HCT116 (cell line): ENCODE data around the gene DOCK3.
"Not testable (repeated sequence)": the region's sequence is repeated elsewhere in the genome, so short reads cannot be mapped to it uniquely, and the experiment has no call there.

Source experiments
- POLR2A ChIP-seq: IDR thresholded peaks from 2 replicates; pipeline ENCODE4 v1.7.0; 2011; ENCODE audit warnings: borderline replicate concordance; ENCODE audit not compliant: insufficient read depth, insufficient read length; ENCODE audit errors: extremely low read depth
- SRF ChIP-seq: IDR thresholded peaks from 2 replicates; pipeline ENCODE4 v1.6.1; 2012; ENCODE audit warnings: low read depth
- TF ChIP-seq, protein P1 (sequence below), 3 experiments: fragments of 200-600 bp in 1 of 3; sonication (generic) in 1 of 3; IDR thresholded peaks in 2 of 3; conservative IDR thresholded peaks in 1 of 3; 2 replicates each; pipeline ENCODE4 v1.5.1; 2012 to 2017; ENCODE audit warnings: low read depth in 2 of 3, low read length in 2 of 3, antibody characterized with exemption in 1 of 3, borderline replicate concordance in 1 of 3, control low read depth in 1 of 3, mild to moderate bottlenecking in 1 of 3, mixed read lengths in 1 of 3, mixed run types in 1 of 3, moderate library complexity in 1 of 3; ENCODE audit not compliant: insufficient read depth in 1 of 3

DNA sequence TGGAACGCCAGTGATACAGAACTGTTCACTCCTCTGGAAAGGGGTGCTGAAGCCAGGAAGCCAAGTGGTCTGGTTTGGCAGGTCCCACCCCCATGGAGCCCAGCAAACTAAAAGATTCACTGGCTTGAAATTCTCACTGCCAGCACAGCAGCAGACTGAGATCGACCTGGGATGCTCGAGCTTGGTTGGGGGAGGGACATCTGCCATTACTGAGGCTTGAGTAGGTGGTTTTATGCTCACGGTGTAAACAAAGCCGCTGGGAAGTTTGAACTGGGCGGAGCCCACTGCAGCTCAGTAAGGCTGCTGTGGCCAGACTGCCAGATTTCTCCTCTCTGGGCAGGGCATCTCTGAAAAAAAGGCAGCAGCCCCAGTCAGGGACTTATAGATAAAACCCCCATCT, 417.4 kb downstream of the DOCK3 start:
- TF ChIP-seq, protein P1, sequence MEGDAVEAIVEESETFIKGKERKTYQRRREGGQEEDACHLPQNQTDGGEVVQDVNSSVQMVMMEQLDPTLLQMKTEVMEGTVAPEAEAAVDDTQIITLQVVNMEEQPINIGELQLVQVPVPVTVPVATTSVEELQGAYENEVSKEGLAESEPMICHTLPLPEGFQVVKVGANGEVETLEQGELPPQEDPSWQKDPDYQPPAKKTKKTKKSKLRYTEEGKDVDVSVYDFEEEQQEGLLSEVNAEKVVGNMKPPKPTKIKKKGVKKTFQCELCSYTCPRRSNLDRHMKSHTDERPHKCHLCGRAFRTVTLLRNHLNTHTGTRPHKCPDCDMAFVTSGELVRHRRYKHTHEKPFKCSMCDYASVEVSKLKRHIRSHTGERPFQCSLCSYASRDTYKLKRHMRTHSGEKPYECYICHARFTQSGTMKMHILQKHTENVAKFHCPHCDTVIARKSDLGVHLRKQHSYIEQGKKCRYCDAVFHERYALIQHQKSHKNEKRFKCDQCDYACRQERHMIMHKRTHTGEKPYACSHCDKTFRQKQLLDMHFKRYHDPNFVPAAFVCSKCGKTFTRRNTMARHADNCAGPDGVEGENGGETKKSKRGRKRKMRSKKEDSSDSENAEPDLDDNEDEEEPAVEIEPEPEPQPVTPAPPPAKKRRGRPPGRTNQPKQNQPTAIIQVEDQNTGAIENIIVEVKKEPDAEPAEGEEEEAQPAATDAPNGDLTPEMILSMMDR (IDR thresholded peaks at IDR 0.05 in 2 of 3, conservative IDR thresholded peaks at IDR 0.05 in 1 of 3; ENCODE audit: borderline replicate concordance in 1 of 3, insufficient read depth in 1 of 3, low read depth in 2 of 3, low read length in 2 of 3) = not testable (repeated sequence)
- TF ChIP-seq POLR2A, SRF: not testable (repeated sequence)
